Thyroid gland (tissue), 4 donors: ENCODE measurements around the gene DHRS4.
"Not testable (repeated sequence)": the region's sequence is repeated elsewhere in the genome, so short reads cannot be mapped to it uniquely, and the experiment has no call there.

Experiments used
- POLR2A ChIP-seq, 2 donors: fragments of 450-650 bp; IDR thresholded peaks; one replicate each; pipeline ENCODE4 v1.6.1; 2017; ENCODE audit warnings: antibody characterized with exemption in 2 of 2, mild to moderate bottlenecking in 2 of 2, moderate library complexity in 1 of 2
- TF ChIP-seq, protein P1 (sequence below), 6 experiments: fragments of 200-600 bp in 3 of 6; fragments of 450-650 bp in 3 of 6; sonication (generic) in 3 of 6; IDR thresholded peaks; one replicate each; pipeline ENCODE4 v1.5.1; 2016 to 2019; ENCODE audit warnings: antibody characterized with exemption in 6 of 6, mild to moderate bottlenecking in 2 of 6, inconsistent platforms in 1 of 6, moderate library complexity in 1 of 6

DNA sequence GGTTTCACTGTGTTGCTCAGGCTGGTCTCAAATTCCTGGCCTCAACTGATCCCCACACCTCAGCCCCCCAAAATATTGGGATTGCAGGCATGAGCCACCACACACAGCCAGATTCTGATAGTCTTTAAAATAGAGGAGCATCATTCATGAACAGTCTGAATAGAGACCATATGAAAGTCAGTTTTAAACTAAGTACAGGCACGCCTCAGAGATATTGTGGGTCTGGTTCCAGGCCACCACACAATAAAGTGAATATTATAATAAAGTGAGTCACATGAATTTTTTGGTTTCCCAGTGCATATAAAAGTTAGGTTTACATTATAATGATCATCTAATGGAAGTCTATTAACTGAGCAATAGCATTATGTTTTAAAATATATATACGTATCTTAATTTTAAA lies 8.1 kb downstream of the DHRS4 start:
- TF ChIP-seq, protein P1, sequence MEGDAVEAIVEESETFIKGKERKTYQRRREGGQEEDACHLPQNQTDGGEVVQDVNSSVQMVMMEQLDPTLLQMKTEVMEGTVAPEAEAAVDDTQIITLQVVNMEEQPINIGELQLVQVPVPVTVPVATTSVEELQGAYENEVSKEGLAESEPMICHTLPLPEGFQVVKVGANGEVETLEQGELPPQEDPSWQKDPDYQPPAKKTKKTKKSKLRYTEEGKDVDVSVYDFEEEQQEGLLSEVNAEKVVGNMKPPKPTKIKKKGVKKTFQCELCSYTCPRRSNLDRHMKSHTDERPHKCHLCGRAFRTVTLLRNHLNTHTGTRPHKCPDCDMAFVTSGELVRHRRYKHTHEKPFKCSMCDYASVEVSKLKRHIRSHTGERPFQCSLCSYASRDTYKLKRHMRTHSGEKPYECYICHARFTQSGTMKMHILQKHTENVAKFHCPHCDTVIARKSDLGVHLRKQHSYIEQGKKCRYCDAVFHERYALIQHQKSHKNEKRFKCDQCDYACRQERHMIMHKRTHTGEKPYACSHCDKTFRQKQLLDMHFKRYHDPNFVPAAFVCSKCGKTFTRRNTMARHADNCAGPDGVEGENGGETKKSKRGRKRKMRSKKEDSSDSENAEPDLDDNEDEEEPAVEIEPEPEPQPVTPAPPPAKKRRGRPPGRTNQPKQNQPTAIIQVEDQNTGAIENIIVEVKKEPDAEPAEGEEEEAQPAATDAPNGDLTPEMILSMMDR (IDR thresholded peaks at IDR 0.05) = not testable (repeated sequence)
- TF ChIP-seq POLR2A (IDR thresholded peaks at IDR 0.05) = not testable (repeated sequence)
